A673 (cell line): Measurements from ENCODE around the gene APOL1.

Experiments
- EZH2 ChIP-seq: fragments of 200-600 bp; sonication (generic); IDR thresholded peaks from 2 replicates; pipeline ENCODE4 v1.6.1; 2017; ENCODE audit warnings: borderline replicate concordance, low read depth, mild to moderate bottlenecking, mixed read lengths, antibody characterized with exemption, low read length; ENCODE audit not compliant: poor library complexity, severe bottlenecking
- TF ChIP-seq, protein P1 (sequence below): fragments of 300-800, 200-600 bp; sonication (generic); conservative IDR thresholded peaks from 2 replicates; pipeline ENCODE4 v1.5.1; 2017; ENCODE audit warnings: low read depth, mild to moderate bottlenecking, antibody characterized with exemption, low read length, moderate library complexity, mixed read lengths

DNA sequence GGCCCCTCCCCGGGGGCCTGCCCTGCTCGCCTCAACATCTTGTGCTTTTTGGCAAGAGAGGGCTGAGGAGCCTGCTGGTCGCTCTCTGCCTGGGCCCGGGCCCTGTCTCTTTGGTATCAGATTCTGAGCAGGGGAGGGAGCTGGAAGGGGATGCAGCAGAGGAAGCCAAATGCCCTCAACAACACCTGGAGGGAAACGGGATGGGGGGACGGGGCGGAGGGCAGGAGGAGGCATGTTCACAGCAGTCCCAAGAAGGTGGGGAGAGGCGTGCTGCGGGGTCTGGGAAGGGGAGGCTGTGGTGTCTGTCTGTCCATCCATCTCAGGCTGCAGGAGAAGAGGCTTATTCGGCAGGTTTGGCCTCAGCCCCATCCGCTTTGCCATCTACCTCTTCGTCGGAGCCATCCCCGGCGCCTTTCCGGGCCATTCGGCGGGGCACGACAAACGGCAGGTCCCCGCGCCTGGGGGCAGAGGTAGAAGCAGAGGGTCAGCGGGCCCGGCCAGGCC, 29.4 kb downstream of the APOL1 start:
- TF ChIP-seq, protein P1, sequence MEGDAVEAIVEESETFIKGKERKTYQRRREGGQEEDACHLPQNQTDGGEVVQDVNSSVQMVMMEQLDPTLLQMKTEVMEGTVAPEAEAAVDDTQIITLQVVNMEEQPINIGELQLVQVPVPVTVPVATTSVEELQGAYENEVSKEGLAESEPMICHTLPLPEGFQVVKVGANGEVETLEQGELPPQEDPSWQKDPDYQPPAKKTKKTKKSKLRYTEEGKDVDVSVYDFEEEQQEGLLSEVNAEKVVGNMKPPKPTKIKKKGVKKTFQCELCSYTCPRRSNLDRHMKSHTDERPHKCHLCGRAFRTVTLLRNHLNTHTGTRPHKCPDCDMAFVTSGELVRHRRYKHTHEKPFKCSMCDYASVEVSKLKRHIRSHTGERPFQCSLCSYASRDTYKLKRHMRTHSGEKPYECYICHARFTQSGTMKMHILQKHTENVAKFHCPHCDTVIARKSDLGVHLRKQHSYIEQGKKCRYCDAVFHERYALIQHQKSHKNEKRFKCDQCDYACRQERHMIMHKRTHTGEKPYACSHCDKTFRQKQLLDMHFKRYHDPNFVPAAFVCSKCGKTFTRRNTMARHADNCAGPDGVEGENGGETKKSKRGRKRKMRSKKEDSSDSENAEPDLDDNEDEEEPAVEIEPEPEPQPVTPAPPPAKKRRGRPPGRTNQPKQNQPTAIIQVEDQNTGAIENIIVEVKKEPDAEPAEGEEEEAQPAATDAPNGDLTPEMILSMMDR, result no peak
- TF ChIP-seq EZH2, result no peak
